Keratinocyte (primary cell): ENCODE data around the gene SUGCT.

ENCODE experiments used
- CTCF ChIP-seq, 3 experiments: IDR thresholded peaks in 1 of 3; conservative IDR thresholded peaks in 1 of 3; optimal IDR thresholded peaks in 1 of 3; 2 replicates in 2 of 3; 3 replicates in 1 of 3; pipeline versions ENCODE3 to v1.5.1; 2011; ENCODE audit warnings: low read length in 3 of 3, mild to moderate bottlenecking in 3 of 3, moderate library complexity in 2 of 3, control low read depth in 1 of 3, inconsistent platforms in 1 of 3; ENCODE audit not compliant: insufficient read depth in 2 of 3; ENCODE audit errors: extremely low read depth in 1 of 3
- EZH2 ChIP-seq: IDR thresholded peaks from one replicate; pipeline ENCODE4 v1.6.1; 2012; ENCODE audit warnings: inconsistent platforms, mild to moderate bottlenecking, low read length, moderate library complexity

DNA sequence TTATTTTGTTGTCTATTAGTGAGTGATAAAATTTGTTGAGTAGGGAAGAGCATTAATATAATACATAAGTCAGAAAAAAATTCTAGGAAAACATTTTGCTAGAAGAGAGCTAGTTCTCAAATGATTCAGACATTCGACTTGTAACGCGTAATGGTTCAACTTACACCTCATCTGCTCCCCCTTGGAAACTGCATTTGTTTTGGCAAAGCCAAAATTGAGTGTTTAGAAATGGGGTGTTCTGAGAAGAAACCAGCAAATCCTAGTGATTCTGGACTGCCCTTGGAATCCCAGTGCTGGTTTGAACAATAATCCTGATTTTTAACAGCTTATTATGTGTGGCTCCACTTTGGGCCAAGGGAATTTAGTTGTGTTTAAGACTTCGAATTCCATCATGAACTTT is 475.7 kb downstream of the SUGCT start:
- no peak for TF ChIP-seq CTCF (optimal IDR thresholded peaks at IDR 0.05 in 1 of 3, IDR thresholded peaks at IDR 0.05 in 1 of 3, conservative IDR thresholded peaks at IDR 0.05 in 1 of 3; ENCODE audit: extremely low read depth in 1 of 3, insufficient read depth in 2 of 3, low read length in 3 of 3)
- TF ChIP-seq EZH2 = no peak
